HL-60 (cell line): ENCODE results near the gene EYA4.

Experiments used
- DNase-seq, 2 experiments: peaks; one replicate each; pipeline ENCODE4 v3.0.0-alpha.2; 2010 to 2020; ENCODE audit warnings: low read depth in 1 of 2, low spot score in 1 of 2
- H3K27ac ChIP-seq: fragments of 250-450 bp; sonication (Bioruptor Pico); replicated peaks from 2 replicates; pipeline ENCODE4 v1.5.1; 2020; ENCODE audit warnings: mild to moderate bottlenecking, moderate library complexity
- H3K27me3 ChIP-seq: fragments of 250-450 bp; sonication (Bioruptor Pico); 2 replicates; pipeline ENCODE4 v1.5.1; 2021; ENCODE audit warnings: mild to moderate bottlenecking, moderate library complexity; ENCODE audit not compliant: insufficient read depth, poor library complexity, severe bottlenecking
- H3K4me3 ChIP-seq: replicated peaks from 2 replicates; pipeline ENCODE4 v1.5.1; 2011; ENCODE audit warnings: mild to moderate bottlenecking, control low read depth, low read length; ENCODE audit not compliant: insufficient read depth
- CTCF ChIP-seq: IDR thresholded peaks from one replicate; pipeline ENCODE4 v1.5.1; 2011; ENCODE audit warnings: low read length, control low read depth, inconsistent platforms; ENCODE audit not compliant: insufficient read depth
- GABPA ChIP-seq: IDR thresholded peaks from 2 replicates; pipeline ENCODE4 v1.6.1; 2012; ENCODE audit warnings: low read depth
- POLR2AphosphoS5 ChIP-seq: IDR thresholded peaks from 2 replicates; pipeline ENCODE4 v1.6.1; 2012; ENCODE audit warnings: low read depth
- REST ChIP-seq: IDR thresholded peaks from 2 replicates; pipeline ENCODE4 v1.6.1; 2012; ENCODE audit warnings: low read depth; ENCODE audit not compliant: insufficient replicate concordance
- SPI1 ChIP-seq: IDR thresholded peaks from 2 replicates; pipeline ENCODE4 v1.6.1; 2012; ENCODE audit warnings: low read depth, mild to moderate bottlenecking, borderline replicate concordance

Gene EYA4

GRCh38 chr6:133266186-133266585, 25.0 kb downstream of the EYA4 start:
- no peak overlapping the region for H3K4me3 ChIP-seq
- DNase-seq = no peak
- H3K27me3 ChIP-seq = no peaks in the 10 kb centered on the region
- no peak for TF ChIP-seq GABPA
- no peak for TF ChIP-seq CTCF
- no peak for TF ChIP-seq SPI1
- no peak for TF ChIP-seq POLR2AphosphoS5
- no peak for TF ChIP-seq REST
- H3K27ac ChIP-seq = no peak overlapping the region

DNA sequence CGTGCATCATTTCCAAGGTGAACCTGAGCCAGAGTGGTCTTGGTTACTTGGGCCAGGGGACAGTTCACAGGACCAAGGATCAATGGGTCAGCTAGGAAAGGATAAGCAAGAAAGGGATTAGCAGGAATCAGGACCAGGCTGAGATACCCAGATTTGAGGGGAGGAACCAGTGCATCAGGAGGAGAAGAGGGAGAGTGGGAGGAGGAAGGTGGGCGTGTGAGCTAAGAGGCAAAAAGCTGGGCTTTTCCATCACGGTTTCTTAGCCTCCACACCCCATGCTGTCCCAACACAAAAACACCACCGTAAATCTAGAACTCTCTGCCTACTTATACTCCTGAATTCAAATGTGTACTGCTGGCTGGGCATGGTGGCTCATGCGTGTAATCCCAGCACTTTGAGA, 27.5 kb downstream of the EYA4 start:
- no peak for DNase-seq
- Histone ChIP-seq H3K4me3 (no peak overlapping the region), H3K27me3 (no peaks in the 10 kb centered on the region), H3K27ac (no peak overlapping the region)
- TF ChIP-seq POLR2AphosphoS5 (no peak), CTCF (no peak), GABPA (no peak), REST (no peak), SPI1 (no peak)

GRCh38 chr6:133274813-133275212, 33.7 kb downstream of the EYA4 start:
- TF ChIP-seq CTCF (no peak), SPI1 (no peak), POLR2AphosphoS5 (no peak), GABPA (no peak), REST (no peak)
- no peak overlapping the region for H3K27ac ChIP-seq
- no peak overlapping the region for H3K4me3 ChIP-seq
- no peak for DNase-seq
- no peaks in the 10 kb centered on the region for H3K27me3 ChIP-seq
